ENCODE data around the gene ELANE. TPM values are rescaled to one million over a fixed set of nuclear protein-coding genes. Genes with fewer than 3 reads are reported as not detected.
"Not testable (repeated sequence)": the region's sequence is repeated elsewhere in the genome, so short reads cannot be mapped to it uniquely, and the experiment has no call there.

Gene ELANE
- polyA plus RNA-seq, 1 donor: 0.89 TPM

- no peak for DNase-seq
Measured at GRCh38 chr19:862581-863314, 10.6 kb downstream of the ELANE start.

DNA sequence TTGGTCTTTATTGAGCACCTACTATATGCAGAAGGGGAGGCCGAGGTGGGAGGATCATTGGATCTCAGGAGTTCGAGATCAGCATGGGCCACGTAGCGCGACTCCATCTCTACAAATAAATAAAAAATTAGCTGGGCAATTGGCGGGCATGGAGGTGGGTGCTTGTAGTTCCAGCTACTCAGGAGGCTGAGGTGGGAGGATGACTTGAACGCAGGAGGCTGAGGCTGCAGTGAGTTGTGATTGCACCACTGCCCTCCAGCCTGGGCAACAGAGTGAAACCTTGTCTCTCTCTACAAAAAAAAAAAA, 11.2 kb downstream of the ELANE start:
- DNase-seq: no peak

GRCh38 chr19:866769-867300, 14.7 kb downstream of the ELANE start:
- DNase-seq: no peak

- DNase-seq: no peak
Measured at GRCh38 chr19:867301-867793, 15.2 kb downstream of the ELANE start.

DNA sequence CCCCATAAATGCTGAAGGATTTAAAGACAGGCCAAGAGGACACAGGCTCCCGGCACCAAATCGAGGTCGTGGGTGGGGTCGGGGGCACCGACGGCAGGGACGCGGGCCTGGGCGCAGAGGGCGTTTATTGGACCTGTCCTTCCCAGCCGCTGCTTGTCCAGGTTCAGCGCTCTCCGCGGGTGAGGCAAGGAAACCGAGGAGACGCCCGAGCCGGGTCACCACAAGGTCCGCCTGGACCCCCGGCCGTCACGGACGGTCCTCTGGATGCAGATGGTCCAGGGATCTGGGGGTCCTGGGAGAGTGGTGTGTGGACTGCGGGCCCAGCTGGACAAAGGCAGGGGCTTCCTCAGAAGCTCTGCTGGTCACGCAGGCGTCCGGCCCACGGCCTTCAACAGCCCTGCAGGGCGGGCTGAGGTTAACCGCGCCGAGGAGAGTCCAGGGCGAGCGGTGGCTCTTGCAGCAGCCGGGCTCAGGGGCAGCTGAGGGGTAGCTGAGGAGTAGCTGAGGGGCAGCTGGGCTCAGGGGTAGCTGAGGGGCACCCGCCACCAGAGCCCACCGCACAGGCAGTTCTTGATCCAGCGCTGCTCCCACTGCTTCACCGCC, 15.9 kb downstream of the ELANE start:
- no peak for DNase-seq

DNA sequence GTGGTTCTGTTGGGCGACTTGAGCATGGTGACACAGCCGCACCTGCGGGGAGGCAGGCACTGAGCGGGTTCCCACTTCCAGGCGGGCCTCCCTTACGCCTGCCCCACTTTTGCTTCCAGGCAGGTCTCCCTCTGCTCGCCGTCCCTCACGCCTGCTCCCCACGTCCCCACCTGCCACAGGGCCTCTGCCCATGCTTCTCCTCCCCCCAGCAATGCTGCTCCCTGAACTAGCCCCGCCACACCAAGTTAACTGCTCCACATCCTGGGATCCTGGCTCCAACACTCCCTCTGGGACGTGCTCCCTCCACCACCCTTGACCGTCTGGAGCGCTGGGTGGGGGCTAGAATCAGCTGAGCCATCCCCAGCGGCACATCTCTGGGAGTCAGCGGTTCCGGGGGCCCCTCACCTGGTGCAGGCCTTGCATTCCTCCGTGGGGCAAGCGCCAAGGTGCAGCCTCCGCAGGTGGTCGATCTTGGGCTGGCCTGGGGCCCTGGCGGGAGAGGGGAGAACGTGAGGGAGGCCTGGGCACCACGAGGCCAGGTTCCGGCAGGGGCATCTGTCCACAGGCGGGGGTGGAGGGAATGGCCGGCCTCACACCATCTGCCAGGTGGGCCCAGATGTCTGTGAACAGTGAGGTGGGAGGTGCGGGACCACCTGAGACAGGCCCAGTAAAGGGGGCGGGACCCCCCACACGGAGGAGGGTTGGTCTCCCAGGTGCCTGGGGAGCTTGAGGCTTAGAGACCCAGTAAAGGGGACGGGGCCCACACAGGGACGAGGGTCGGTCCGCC, 16.5 kb downstream of the ELANE start:
- no peak for DNase-seq

DNA sequence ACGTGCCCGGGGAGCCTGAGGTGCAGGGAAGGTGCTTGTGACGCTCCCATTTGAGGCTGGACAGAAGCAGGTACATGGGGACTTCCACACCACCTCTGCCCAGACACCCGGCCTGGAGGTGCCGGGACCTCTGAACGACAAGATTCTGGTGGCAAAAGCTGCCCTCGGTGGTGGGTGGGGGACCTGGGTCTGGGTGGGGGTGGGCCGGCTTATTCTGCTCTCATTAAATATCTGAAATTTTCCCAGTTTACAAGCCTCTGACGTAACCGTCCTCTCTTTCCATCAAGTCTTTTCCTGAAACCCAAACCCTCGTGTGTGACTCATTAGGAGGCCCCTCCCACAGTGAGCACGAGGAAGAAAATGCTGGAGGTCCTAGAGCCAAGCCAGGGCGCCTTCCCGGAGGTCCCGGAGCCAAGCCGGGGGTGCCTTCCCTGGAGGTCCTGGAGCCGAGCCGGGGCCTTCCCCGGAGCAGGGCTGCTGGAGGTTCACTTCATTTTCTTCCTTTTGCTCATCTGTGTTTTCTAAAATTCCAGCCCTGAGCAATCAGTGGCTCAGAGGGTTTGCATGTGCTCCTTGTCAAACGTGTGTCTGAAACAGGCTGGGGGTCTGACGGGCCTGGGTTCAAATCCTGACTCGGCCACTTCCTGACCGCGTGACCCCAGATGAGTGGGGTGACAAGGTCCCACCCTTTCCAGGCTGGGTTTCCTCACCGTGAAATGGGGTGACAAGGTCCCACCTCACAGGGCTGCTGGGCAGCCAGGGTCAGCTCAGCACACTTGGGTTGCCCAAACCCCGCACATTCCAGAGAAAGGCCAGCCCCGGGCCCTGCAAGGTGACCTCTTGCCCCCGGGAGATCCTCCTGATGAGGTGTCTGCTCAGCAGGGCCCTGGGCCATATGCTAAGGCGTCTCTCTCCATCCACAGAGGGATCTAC, 17.4 kb downstream of the ELANE start:
- peak; percentile 62 for DNase-seq

- DNase-seq: no peak
Measured at GRCh38 chr19:870314-870713, 18.2 kb downstream of the ELANE start.

DNA sequence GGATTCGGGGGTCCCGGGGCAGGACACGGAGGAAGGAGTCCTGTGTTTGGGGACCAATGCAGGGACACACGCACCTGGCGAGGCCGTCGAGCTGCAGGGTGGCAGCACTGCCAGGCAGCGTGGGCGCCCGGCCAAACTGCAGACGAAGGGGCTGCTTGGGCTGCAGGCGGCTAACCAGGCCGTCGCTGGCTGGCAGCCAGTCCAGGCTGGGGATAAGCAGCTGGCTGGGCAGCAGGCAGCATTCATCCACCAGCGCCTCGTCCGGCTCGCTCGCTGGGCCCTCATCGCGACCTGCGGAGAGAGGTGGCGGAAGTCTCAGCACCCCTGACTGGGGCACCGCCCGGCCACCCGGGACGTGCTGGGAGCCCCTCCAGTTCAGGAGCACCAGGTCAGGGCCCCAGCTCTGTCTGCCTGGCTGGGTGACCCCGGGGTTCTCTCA, 18.9 kb downstream of the ELANE start:
- DNase-seq: no peak

DNA sequence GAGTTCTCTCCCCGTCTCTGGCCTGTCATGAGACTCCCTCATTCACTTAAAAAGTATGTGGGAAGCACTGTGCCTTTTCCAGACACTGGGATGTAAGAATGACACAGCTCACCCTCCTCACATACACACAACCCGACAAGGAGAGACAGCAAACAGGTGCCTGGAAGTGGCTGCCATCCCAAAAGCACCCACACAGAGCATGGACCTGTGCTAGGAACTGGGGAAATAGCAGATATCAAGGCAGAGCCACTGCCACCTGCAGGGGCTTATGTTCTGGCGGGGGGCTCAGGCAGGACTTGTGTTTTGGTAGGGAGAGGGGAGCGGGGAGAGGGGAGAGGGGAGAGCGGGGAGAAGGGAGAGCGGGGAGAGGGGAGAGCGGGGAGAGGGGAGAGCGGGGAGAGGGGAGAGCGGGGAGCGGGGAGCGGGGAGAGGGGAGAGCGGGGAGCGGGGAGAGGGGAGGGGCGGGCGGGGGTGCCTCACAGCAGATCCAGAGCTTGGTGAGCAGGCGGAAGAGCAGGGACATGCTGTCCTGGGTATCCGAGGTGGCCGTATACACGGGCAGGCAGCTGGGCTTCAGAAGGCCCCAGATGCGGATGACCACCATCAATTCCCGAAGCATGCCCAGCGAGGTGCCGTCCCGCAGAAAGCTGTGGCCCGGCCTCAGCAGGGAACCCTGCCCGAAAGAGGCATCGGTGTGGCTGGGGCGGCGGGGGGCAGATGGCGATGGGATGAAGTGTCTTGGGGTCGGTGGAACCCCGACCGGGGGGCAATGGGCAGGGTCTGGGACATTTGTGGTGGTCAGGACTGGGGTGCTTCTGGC, 19.6 kb downstream of the ELANE start:
- no peak for DNase-seq

DNA sequence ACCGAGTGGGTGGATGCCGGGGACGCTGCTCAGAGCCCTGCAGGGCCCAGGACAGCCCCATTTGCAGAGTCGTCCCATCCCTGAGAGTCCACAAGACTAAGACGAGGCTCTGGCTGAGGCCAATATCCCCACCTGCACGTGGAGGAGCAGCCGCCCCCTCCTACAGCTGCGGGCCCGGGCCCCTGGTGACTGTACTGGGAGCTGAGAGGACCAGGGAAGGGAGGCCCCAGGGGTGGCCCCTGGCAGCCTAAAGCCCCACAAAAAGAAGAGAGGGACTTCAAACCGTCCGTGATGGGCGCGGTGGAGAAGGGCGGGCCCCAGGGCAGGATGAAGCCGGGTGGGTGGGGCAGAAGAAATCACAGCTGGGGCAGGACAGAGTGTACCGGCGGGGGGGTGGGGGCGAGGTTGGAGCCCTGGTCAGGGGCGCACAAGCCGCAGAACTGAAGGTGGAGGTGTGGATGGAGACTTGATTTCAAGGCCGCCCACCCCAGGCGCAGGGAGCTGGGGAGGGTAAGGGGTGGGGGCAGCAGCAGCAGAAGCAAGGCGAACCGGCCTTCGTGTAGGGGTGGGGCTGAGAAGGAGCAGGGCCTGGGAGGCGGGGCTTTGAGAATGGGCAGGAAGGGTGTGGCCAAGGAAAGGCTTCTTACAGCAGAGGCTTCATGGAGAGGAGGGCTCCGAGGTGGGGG, 20.3 kb downstream of the ELANE start:
- DNase-seq: no peak

- DNase-seq: no peak
Measured at GRCh38 chr19:873084-873483, 21.0 kb downstream of the ELANE start.

GRCh38 chr19:873561-874041, 21.5 kb downstream of the ELANE start:
- DNase-seq: no peak

- DNase-seq: no peak
Measured at GRCh38 chr19:875265-875879, 23.3 kb downstream of the ELANE start.

DNA sequence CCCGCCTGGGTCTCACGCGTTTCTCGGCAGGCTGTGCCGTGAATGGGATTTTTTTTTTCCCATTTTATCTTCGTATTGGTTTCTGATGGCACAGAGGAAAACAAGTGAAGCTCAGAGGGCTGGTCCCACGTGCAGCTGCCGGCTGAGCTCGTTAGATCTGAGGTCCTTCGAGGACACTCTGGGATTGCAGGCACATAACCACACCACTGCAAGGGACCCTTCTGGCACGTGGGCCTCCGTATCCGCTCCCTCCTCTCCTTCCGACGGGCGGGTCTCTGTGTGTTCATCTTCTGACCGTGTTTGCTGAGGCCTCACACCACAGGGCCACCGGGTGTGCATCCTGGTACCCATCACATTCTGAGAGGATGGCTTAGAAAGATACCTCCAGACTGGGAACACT, 24.0 kb downstream of the ELANE start:
- DNase-seq: no peak

GRCh38 chr19:876780-877314, 24.7 kb downstream of the ELANE start:
- DNase-seq: no peak

- not testable (repeated sequence) for DNase-seq
Measured at GRCh38 chr19:877992-878660, 26.0 kb downstream of the ELANE start.

DNA sequence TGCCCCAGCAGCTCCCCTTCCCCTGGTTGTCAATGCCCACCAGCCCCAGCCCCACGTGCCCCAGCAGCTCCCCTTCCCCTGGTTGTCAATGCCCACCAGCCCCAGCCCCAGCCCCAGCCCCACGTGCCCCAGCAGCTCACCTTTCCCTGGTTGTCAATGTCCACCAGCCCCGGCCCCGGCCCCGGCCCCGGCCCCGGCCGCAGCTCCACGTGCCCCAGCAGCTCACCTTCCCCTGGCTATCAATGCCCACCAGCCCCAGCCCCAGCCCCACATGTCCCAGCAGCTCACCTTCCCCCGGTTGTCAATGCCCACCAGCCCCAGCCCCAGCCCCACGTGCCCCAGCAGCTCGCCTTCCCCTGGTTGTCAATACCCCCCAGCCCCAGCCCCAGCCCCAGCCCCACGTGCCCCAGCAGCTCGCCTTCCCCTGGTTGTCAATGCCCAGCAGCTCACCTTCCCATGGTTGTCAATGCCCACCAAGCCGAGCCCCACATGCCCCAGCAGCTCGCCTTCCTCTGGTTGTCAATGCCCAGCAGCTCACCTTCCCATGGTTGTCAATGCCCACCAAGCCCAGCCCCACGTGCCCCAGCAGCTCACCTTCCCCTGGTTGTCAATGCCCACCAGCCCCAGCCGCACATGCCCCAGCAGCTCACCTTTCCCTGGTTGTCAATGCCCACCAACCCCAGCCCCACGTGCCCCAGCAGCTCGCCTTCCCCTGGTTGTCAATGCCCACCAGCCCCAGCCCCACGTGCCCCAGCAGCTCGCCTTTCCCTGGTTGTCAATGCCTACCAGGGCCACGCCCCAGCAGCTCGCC, 26.9 kb downstream of the ELANE start:
- not testable (repeated sequence) for DNase-seq

Data from hindlimb muscle (tissue), 1 donor.